DOHH2 (cell line): ENCODE results near the gene ALDH4A1.

Experiments
- H3F3A ChIP-seq: fragments of 200-600 bp; sonication (generic), shearing (Covaris generic); 2 replicates; pipeline ENCODE4 v1.6.0; 2016; ENCODE audit warnings: antibody characterized with exemption, mild to moderate bottlenecking; ENCODE audit not compliant: control insufficient read depth, insufficient read depth
- H3K27ac ChIP-seq: fragments of 200-600 bp; sonication (generic); 2 replicates; pipeline ENCODE4 v1.5.1; 2014; ENCODE audit warnings: low read depth, mild to moderate bottlenecking, low read length, moderate library complexity
- H3K27me3 ChIP-seq: fragments of 200-600 bp; sonication (generic); 2 replicates; pipeline ENCODE4 v1.6.1; 2014; ENCODE audit warnings: mild to moderate bottlenecking, low read length, mixed read lengths; ENCODE audit not compliant: control insufficient read depth
- H3K36me3 ChIP-seq: fragments of 200-600 bp; sonication (generic); 2 replicates; pipeline ENCODE4 v1.6.1; 2014; ENCODE audit warnings: mild to moderate bottlenecking, low read length, moderate library complexity, mixed read lengths; ENCODE audit not compliant: control insufficient read depth
- H3K4me1 ChIP-seq: fragments of 200-600 bp; sonication (generic); 2 replicates; pipeline ENCODE4 v1.6.1; 2014; ENCODE audit warnings: mild to moderate bottlenecking, low read length, mixed read lengths; ENCODE audit not compliant: control insufficient read depth
- H3K4me2 ChIP-seq: fragments of 200-600 bp; sonication (generic); 2 replicates; pipeline ENCODE4 v1.6.0; 2014; ENCODE audit warnings: mild to moderate bottlenecking, low read length, moderate library complexity
- H3K4me3 ChIP-seq: fragments of 200-600 bp; sonication (generic); 2 replicates; pipeline ENCODE4 v1.5.1; 2014; ENCODE audit warnings: mild to moderate bottlenecking, low read length, mixed read lengths
- H3K79me2 ChIP-seq: fragments of 200-600 bp; sonication (generic); 2 replicates; pipeline ENCODE4 v1.6.1; 2014; ENCODE audit warnings: mild to moderate bottlenecking, low read length, mixed read lengths; ENCODE audit not compliant: control insufficient read depth
- H3K9me2 ChIP-seq: fragments of 200-600 bp; sonication (generic); replicated peaks from 2 replicates; pipeline ENCODE4 v1.6.1; 2014; ENCODE audit warnings: mild to moderate bottlenecking, low read length, mixed read lengths; ENCODE audit not compliant: control insufficient read depth
- H3K9me3 ChIP-seq: fragments of 200-600 bp; sonication (generic); 2 replicates; pipeline ENCODE4 v1.6.1; 2014; ENCODE audit warnings: antibody characterized with exemption, low read length, mixed read lengths; ENCODE audit not compliant: control insufficient read depth, insufficient read depth
- H4K20me1 ChIP-seq: fragments of 200-600 bp; sonication (generic); 2 replicates; pipeline ENCODE4 v1.6.0; 2014; ENCODE audit warnings: low read depth, mild to moderate bottlenecking, antibody characterized with exemption, low read length, moderate library complexity; ENCODE audit not compliant: control insufficient read depth, insufficient read depth
- EZH2phosphoT487 ChIP-seq: fragments of 200-600 bp; sonication (generic); IDR thresholded peaks from 2 replicates; pipeline ENCODE4 v1.6.1; 2017; ENCODE audit warnings: borderline replicate concordance, mild to moderate bottlenecking, antibody characterized with exemption, low read length, moderate library complexity, mixed read lengths
- TF ChIP-seq, protein P1 (sequence below): fragments of 200-600 bp; sonication (generic); IDR thresholded peaks from one replicate; pipeline ENCODE4 v1.5.1; 2014; ENCODE audit warnings: antibody characterized with exemption, mild to moderate bottlenecking, low read depth, low read length; ENCODE audit not compliant: poor library complexity, severe bottlenecking

Gene ALDH4A1

DNA sequence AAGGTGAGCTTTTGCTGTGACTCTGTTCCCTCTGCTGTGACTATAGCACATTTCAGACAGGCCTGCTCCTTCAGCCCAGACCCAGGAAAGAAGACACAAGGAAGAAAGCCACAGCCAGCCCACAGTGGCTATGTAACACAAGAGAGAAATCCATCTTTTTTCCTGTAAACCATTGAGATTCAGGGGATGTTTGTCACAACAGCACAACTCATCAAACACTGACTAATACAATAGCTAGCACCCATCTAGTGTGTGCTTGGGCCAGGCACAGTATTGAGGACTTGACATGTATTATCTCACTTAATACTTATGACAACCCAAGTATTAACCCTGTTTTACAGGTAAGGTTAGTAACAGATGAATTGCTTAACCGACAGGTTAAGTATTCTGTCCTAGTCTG is 72.7 kb downstream of the ALDH4A1 start:
- no peaks in the 10 kb centered on the region for H3K4me1 ChIP-seq
- no peaks in the 10 kb centered on the region for H4K20me1 ChIP-seq
- no peak overlapping the region for H3K4me3 ChIP-seq
- H3K9me2 ChIP-seq = no peaks in the 10 kb centered on the region
- H3K9me3 ChIP-seq = 0 out of 2 replicates have a peak, but pooled peaks cover 2% of the 10 kb centered on the region
- no peak overlapping the region for H3K27ac ChIP-seq
- no peaks in the 10 kb centered on the region for H3K36me3 ChIP-seq
- no peak for TF ChIP-seq EZH2phosphoT487
- TF ChIP-seq, protein P1, sequence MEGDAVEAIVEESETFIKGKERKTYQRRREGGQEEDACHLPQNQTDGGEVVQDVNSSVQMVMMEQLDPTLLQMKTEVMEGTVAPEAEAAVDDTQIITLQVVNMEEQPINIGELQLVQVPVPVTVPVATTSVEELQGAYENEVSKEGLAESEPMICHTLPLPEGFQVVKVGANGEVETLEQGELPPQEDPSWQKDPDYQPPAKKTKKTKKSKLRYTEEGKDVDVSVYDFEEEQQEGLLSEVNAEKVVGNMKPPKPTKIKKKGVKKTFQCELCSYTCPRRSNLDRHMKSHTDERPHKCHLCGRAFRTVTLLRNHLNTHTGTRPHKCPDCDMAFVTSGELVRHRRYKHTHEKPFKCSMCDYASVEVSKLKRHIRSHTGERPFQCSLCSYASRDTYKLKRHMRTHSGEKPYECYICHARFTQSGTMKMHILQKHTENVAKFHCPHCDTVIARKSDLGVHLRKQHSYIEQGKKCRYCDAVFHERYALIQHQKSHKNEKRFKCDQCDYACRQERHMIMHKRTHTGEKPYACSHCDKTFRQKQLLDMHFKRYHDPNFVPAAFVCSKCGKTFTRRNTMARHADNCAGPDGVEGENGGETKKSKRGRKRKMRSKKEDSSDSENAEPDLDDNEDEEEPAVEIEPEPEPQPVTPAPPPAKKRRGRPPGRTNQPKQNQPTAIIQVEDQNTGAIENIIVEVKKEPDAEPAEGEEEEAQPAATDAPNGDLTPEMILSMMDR = no peak
- H3K79me2 ChIP-seq = no peaks in the 10 kb centered on the region
- no peak overlapping the region for H3K4me2 ChIP-seq
- H3K27me3 ChIP-seq = no peaks in the 10 kb centered on the region
- no peaks in the 10 kb centered on the region for H3F3A ChIP-seq

DNA sequence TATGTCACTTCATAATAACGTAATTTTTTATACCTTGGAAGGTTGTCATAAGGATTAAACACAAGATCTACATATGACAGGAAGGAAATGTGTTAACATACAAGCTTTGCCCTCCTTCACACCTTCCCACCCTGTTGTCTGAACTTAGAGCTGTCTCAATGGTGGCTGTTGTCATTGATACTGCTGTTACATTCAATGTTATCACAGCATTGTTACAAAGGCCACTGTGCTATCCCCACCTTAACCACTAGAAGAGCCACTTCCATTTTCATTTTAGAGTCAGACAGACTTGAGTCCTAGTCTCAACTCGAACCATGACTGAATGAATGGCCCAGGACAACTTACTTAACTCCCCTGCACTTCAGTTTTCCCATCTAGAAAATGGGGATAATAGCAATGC is 74.1 kb downstream of the ALDH4A1 start:
- no peak overlapping the region for H3K27ac ChIP-seq
- H3F3A ChIP-seq = no peaks in the 10 kb centered on the region
- no peak for TF ChIP-seq EZH2phosphoT487
- TF ChIP-seq, protein P1 = no peak
- no peaks in the 10 kb centered on the region for H3K9me2 ChIP-seq
- no peak overlapping the region for H3K4me2 ChIP-seq
- 0 out of 2 replicates have a peak, but pooled peaks cover 2% of the 10 kb centered on the region for H3K9me3 ChIP-seq
- no peaks in the 10 kb centered on the region for H3K4me1 ChIP-seq
- no peaks in the 10 kb centered on the region for H3K27me3 ChIP-seq
- H3K36me3 ChIP-seq = no peaks in the 10 kb centered on the region
- H4K20me1 ChIP-seq = no peaks in the 10 kb centered on the region
- no peak overlapping the region for H3K4me3 ChIP-seq
- no peaks in the 10 kb centered on the region for H3K79me2 ChIP-seq

DNA sequence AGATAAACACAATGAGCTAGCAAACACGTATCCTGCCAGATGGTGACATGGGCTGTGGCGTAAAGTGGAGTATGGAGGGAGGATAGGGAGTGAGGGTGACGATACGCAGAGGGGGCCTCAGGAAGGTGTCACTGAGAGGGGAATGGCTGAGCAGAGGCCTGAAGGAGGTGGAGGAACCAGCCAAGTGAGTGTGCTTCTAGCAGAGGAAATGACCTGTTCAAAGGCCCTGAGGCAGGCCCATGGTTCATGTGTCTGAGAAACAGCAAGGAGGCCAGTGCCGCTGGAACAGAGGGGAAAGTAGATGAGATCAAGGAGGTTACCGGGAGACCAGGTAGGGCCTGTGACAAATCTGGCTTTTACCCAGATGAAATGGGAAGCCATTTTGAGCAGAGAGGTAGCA is 78.9 kb downstream of the ALDH4A1 start:
- Histone ChIP-seq H4K20me1 (0 out of 2 replicates have a peak, but pooled peaks cover 5% of the 10 kb centered on the region), H3K27me3 (no peaks in the 10 kb centered on the region), H3K4me2 (no peak overlapping the region), H3K79me2 (no peaks in the 10 kb centered on the region), H3K4me1 (no peaks in the 10 kb centered on the region), H3K27ac (no peak overlapping the region), H3K4me3 (no peak overlapping the region), H3K9me3 (no peaks in the 10 kb centered on the region), H3K36me3 (no peaks in the 10 kb centered on the region), H3K9me2 (no peaks in the 10 kb centered on the region), H3F3A (no peaks in the 10 kb centered on the region)
- TF ChIP-seq, protein P1 = no peak
- TF ChIP-seq EZH2phosphoT487 = no peak
